SIG-M5 treated with dmso at 0.1 percent for 504 hours (cell line): ENCODE results near the gene FCHSD2.

ENCODE experiments used
- DNase-seq: peaks from one replicate; lab custom pipeline; 2025; ENCODE audit not compliant: unreplicated experiment; lab: John Stamatoyannopoulos, UW

Gene FCHSD2

GRCh38 chr11:72975778-72976521 is 166.2 kb downstream of the FCHSD2 start:
- DNase-seq: peak; percentile 92

DNA sequence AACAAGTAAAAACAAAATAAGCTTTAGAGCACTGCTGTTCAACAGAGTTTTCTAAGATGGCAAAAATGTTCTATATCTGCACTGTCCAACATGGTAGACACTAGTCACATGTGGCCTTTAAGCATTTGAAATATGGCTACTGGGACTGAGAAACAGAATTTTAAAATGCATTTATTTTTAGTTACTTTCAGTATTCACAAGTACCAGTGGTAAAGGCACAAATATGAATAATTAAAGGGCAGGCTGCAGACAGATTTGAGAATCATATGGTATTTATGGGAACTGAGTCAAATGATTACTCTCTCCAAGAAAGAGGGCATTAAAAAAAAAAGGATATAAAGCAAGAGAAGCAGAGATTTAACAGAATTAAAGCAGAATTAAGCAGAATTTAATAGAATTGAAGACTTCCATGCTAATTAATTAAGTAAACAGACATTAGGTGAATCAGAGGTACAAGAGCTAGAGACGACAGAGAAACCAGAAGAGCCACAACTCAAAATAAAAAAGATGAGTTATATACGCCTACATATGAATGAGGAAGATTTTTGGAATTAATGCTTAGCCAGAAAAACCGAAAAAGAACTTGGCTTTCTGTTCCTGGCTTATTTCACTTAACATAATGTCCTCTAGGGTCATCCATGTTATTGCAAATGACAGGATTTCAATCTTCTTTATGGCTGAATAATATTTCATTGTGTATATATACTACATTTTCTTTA is 167.5 kb downstream of the FCHSD2 start:
- DNase-seq: no peak

DNA sequence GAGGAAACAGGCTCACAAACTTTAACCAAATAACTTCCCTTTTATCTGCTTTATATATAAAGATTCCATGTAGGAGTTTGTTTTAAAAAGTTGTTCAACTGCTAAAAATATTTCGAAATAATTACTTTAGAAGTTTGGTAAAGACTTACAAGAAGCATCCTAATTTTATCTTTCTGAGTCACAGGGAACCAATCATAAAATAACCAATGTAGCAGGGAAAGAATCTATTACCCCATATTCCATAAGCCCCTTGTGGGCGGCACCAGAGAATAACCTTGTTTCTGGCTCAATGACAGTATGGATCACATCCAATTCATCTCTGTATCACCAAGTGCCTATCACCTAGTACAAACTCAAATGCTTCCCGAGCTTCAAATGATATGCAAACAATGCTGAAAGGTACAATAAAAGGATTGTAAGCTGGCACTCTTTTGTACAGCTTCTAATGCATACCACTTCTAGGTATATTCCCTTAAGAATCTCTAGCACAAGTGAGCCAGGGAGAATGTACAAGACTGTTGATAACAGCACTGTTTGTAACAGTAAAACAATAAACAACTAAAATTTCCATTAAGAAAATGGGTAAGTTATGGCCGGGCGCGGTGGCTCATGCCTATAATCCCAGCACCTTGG is 169.5 kb downstream of the FCHSD2 start:
- peak; percentile 25 for DNase-seq

GRCh38 chr11:72971192-72971967 is 170.7 kb downstream of the FCHSD2 start:
- no peak for DNase-seq

DNA sequence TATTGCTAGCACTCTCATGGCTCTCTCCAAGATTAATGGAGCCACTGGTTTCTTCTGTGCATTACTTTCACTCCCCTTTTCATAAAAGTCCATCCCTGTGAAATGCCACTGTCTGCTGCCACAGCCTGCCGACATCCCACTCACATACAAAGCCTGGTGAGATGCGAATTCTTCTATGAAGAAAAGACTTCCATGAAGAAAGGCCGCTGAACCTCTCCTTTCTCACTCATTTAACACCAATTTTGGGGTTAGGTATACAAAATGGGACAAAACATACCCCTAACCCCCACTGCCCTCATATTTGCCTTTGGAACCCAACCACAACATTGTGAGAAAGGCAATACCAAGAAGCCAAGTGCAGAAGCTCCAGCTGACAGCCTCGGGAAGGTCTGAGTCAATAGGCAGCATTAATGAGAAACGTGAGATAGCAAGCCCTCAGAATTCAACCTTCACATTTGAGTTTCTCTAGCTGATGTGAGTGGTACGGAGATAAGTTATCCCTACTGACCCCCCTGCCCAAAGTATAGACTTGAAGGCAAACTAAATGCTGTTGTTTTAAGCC is 171.5 kb downstream of the FCHSD2 start:
- no peak for DNase-seq

DNA sequence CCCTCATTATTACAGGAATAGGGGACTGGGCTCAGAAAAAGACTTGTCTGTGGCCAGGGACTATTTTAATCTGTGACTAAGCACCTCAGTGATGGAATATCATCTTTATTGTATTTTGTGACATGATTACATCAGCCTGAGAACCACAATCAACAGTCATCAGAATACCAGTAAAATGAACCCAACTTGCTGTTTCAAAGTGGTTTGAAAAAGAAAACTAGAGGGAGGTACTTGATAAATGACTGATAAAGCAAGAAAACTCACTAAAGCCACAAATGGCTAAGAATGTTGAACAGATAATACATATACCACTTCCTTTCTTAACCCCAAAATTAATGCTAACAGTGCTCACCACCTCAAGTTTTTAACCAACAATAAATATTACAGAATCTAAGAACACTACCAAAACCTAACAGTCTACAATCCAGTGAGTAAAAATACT is 172.2 kb downstream of the FCHSD2 start:
- DNase-seq: peak; percentile 48

- DNase-seq: no peak
Observed at GRCh38 chr11:72968390-72968789, 173.7 kb downstream of the FCHSD2 start.

GRCh38 chr11:72965672-72966071 is 176.4 kb downstream of the FCHSD2 start:
- DNase-seq: no peak

DNA sequence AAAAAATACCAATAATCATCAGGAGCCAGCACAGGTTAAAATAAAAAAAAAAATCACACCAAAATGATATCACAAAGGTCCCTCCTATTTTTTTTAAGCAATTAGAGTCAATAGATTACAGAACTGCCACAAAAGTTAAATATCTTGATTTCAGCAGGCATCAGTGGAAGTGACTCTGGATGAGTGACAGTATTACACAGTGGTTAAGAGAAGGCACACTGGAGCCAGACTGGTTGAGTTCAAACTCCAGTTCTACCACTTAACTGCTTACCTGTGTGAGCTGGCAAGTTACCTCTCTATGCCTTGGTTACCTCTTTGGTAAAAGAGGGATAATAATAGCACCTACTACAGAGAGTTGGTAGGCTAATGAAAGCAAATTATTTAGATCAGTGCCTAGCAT is 179.4 kb downstream of the FCHSD2 start:
- DNase-seq: no peak

- peak; percentile 71 for DNase-seq
Observed at GRCh38 chr11:72962084-72962483, 180.0 kb downstream of the FCHSD2 start.

DNA sequence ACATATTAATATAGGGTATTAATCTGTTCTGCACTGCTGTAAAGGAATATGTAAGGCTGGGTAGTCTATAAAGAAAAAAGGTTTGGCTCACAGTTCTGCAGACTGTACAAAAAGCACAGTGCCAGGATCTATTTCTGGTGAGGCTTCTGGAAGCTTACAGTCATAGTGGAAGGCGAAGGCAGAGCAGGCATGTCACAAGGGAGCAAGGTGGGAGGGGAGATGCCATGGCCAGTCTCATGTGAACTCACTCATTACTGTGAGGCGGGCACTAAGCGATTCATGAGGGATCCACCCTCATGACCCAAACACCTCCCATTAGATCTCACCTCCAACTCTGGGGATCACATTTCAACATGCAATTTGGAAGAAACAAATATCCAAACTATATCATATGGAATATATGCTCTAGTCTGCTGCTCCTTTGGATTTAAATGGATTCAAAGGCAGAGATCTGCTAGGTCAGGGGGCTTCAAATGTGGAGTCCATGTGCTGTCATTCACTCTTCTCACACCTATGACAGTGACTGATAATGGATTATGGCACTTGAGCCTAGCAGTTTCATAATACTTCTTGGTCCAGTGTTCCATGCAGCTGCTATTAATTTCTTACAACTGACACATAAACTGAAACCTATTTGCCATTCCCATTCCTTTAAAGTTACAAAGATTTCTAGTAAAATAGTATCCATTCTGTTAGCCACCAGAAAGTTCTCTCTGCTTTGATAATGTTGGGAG is 182.0 kb downstream of the FCHSD2 start:
- no peak for DNase-seq

GRCh38 chr11:72958791-72959190 is 183.3 kb downstream of the FCHSD2 start:
- DNase-seq: no peak

GRCh38 chr11:72955466-72955865 is 186.7 kb downstream of the FCHSD2 start:
- DNase-seq: no peak

DNA sequence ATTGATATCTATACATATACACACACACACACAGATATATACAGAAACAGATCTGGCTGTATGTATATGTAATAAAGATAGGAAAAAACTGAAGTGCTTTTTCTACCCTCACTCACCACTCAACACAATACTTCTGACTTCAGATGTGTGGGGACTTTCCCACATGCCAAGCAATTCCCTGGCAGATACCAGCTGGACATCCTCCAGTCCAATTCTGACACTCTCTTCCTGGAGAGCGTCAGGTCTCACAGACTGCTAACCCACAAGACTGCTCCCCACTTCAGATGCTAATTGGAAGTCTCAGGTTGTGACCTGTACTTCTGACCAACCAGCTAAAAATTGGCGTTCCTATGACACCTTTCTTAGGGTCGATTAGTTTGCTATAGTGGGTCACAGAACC is 187.3 kb downstream of the FCHSD2 start:
- DNase-seq: no peak

GRCh38 chr11:72953637-72954036 is 188.5 kb downstream of the FCHSD2 start:
- no peak for DNase-seq

DNA sequence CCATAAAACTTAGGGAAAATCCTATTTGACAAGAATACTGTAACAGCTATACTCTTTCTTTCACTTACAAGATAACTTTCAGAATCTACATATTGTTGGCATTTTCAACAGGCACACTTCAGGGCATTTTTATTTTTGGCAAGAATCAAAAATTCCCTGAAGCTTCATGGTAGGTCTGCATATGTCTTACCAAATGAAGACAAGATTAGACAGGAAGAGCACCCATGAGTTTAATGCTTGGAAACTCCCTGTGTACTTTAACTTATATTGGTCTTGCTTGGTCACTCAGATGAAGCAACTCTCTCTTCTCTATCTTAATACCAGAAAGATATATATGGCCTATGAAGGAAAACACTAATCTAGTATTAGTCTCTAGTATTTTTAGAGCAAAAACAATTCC is 190.2 kb downstream of the FCHSD2 start:
- DNase-seq: no peak

DNA sequence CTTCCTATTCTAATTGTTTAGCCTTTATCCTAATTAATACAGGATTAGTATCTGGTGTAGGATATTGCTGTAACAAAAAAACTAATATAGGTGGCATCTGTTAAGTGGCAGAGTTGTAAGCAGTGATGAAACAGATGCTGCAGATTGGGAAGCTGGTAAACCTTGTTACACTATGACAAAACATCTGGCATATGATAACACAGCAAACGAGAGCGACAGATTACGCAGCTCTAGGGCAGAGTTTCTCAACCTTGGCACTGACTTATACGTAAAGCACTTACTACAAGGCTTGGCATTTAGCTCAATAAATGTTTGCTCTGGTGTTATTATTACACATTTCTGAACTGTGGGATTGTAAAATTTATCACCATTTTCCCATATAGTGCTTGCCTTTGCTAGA is 190.9 kb downstream of the FCHSD2 start:
- DNase-seq: peak; percentile 13

DNA sequence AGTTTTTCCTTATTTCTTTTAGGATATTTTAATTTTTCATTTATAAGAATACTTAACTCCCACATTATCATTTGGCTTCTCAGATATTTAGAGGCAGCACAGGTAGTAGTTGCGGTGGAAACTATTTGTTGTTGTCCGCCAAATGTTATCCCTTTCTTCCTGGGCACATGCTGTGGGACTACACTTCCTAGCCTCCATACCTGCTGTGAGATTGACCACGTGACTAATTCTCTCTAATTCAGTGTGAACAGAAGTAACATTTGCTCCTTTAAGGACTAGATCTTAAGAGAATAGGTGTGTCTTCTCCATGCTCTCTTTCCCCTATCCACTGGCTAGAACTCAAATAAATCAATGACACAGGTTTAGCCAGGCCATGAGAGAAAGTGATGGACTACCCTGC is 191.4 kb downstream of the FCHSD2 start:
- DNase-seq: no peak

- no peak for DNase-seq
Observed at GRCh38 chr11:72947229-72947628, 194.9 kb downstream of the FCHSD2 start.

DNA sequence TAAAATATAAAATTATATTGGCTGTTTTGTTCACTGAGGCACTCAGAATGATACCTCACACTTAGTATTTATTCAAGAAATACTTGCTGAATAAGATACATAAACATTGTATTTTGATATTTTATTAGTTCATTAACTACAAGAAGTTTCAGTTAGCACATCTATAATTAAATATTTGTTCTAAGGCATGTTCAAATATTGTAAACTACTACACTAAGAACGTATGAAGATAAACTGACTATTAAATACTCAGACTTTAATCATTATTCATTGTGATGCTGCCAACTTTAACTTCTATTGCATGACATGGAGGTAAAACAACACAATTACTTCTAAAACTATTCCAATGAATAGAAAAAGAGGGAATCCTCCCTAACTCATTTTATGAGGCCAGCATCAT is 198.5 kb downstream of the FCHSD2 start:
- DNase-seq: no peak
